GF-D8 (cell line): Measurements from ENCODE around the gene ATP9B.
A peak's percentile ranks its signal among the peaks of the same experiment; 100 is the strongest.
"Not testable (repeated sequence)": the region's sequence is repeated elsewhere in the genome, so short reads cannot be mapped to it uniquely, and the experiment has no call there.

ENCODE experiments used
- DNase-seq: peaks from one replicate; lab custom pipeline; 2025; lab: John Stamatoyannopoulos, UW

The ATP9B gene

DNA sequence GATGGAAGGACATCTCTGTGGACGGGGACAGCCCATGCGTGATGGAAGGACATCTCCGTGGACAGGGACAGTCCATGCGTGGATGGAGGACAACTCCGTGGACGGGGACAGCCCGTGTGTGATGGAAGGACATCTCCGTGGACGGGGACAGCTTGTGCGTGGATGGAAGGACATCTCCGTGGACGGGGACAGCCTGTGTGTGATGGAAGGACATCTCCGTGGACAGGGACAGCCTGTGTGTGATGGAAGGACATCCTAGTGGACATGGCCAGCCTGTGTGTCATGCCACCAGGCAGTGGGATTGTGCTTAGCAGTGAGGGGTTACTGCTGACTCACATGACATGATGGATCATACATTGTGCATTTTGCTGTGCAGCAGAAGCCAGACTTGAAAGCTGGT, 296.5 kb downstream of the ATP9B start:
- DNase-seq, result no peak

DNA sequence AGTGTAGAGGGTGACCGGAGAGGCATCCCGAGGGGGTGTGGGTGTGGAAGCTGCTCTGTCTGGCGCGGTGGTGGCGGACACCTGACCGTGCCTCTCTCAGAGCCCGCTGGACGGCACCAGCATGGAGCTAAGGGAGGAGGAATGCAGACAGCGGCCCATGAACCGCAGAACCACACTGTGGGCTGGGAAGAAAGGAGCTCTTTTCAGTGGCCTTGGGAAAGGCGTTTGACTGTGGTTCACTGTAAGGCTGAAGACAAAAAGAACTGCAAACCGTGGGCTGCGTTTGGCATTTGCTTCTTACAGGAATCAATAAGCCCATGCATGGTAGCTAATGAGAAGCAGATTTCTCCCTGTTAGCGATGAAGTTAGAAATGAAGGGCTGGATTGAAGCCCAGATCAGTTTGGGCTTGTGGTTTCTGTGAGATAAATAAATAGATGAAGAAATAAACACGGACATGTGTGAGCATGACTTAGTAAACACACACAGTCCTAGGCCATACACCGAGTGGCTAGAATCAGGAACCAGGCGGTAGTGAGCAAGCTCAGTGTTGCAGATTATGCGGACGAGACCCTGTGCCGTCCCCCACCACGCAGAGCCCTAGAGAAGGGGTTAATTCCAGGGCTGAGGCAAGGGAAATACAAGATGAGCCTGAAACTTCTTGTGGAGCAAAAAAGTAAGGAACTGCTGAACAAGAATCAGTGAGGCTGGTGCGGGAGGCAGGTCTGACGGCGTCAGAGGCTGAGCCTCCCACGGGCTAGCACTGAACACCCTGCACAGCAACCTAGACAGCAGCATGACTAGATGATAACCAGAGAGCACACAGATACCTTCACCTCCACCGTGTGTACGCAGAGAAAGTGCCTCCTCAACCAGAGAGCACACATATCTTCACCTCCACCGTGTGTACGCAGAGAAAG, 297.2 kb downstream of the ATP9B start:
- DNase-seq, result no peak

DNA sequence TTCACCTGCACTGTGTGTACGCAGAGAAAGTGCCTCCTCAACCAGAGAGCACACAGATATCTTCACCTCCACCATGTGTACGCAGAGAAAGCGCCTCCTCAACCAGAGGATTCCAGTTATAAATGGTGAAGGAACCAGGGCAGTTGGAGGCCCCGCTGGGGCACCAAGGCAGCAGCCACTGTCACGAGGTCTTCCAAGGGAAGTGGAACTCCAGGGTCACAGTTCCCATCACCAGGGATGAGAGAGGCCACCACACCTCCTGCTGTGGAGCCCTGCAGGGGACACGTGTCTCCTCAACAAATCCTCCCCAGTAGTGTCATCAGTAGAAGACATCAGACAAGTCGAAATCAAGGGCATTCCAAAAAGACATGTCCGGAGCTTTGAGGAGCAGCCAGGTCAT, 298.3 kb downstream of the ATP9B start:
- DNase-seq, result no peak

DNA sequence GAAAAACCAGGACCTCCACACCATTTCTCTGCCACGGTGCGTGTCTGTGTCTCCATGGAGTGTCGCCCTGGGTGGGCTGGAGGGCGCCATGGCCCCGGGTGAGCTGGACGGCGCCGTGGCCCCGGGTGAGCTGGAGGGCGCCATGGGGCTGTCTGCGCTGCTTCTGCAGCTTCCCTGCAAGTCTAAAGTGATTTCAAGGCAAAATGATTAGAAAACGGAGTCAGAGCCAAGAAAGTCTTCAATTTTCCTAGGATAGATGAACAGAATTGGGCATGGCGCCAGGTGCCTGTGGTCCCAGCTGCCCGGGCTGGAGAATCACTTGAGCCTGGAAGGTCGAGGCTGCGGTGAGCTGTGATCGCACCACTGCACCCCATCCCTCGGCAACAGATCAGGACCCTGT, 298.8 kb downstream of the ATP9B start:
- no peak for DNase-seq

DNA sequence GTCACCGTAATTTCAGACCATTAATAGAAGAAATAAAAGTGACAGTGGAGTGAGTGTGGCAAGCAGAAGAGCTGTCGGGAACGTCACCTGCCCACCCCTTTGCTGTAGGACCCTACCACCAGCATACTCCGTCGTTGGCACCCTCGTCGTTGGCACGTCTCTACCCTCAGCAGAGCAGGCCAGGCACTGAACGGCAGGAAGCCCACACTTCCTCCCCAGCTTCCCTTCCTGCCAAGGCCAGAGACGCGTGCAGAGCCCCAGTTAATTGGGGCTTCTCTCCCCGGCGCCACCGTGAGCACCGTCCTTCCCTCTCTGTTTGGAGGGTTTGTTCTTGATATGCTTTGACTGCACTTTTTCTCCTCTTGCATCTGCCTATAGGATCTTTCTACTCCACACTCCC, 299.5 kb downstream of the ATP9B start:
- DNase-seq, result peak; percentile 32

DNA sequence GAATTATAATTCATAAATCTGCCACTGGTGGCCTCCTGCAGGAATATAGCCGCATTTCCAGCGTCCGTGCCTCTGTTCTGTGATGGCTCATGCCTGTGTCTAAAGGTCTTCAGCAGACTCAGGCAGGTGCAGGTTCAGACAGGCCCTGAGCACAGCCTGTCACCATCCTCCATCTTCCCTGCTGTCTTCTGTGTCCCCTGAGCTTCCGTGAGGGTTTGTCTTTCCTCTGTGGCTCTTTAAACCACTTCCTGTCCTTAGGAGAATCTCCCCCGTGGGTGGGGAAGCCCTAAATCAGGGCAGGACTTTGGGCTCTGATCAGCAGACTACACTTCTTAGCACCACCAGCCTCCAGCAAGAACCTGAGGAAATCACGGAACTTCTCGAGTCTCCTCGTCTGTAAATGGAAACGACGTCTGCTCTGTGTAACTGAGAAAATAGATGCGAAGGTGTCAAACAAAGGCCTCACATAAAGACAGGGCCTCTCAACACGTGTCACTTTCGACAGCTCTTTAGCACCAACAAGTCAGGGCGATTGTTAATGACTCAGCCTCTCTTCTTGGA, 302.4 kb downstream of the ATP9B start:
- DNase-seq, result no peak

DNA sequence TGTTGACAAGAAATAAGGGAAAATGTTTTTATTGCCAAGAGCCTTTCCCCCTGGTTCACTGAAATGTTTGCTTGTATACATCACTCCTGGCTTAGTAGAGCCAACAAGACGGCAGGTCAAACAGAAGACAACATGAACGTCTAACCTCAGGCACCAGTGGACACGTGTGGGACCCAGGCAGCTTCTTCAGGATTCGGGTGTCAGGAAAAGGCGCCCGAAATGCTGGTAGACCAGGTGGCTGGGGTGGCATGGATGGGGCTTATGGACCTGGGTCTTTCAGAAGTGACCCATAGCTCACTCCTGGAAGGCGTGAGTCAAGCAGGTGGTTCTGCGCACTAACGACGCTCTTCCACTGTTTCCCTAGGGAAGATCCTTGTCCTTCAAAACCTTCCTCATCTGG, 303.3 kb downstream of the ATP9B start:
- DNase-seq, result no peak

DNA sequence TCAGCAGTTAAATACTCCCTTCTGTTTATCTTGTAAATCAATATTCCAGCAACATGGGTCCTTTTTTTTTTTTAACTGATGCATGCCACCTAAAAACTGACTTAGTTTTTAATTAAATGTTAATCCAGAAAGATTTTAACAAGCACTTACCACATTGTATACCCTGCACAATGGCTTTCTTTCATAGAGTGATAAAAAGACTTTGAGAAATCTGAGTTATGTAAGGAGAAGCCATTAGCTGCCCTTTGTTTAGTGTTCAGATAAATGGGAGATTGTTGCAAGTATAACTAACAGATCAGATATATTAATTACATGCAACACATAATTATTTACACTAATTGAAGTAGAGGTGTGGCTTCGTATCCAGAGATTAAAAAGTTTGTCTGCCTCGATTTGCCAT, 303.8 kb downstream of the ATP9B start:
- DNase-seq, result no peak

DNA sequence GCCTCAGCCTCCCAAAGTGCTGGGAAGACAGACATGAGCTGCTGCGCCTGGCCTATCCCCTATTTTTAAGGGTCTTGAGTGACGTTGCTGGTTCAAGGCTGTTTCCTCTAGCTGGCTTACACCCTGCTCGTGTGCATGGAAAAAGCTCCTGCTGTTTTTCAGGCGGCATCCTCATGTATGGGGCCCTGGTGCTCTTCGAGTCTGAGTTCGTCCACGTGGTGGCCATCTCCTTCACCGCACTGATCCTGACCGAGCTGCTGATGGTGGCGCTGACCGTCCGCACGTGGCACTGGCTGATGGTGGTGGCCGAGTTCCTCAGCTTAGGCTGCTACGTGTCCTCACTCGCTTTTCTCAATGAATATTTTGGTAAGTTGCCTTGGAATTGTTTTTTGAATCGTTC, 304.5 kb downstream of the ATP9B start:
- no peak for DNase-seq

DNA sequence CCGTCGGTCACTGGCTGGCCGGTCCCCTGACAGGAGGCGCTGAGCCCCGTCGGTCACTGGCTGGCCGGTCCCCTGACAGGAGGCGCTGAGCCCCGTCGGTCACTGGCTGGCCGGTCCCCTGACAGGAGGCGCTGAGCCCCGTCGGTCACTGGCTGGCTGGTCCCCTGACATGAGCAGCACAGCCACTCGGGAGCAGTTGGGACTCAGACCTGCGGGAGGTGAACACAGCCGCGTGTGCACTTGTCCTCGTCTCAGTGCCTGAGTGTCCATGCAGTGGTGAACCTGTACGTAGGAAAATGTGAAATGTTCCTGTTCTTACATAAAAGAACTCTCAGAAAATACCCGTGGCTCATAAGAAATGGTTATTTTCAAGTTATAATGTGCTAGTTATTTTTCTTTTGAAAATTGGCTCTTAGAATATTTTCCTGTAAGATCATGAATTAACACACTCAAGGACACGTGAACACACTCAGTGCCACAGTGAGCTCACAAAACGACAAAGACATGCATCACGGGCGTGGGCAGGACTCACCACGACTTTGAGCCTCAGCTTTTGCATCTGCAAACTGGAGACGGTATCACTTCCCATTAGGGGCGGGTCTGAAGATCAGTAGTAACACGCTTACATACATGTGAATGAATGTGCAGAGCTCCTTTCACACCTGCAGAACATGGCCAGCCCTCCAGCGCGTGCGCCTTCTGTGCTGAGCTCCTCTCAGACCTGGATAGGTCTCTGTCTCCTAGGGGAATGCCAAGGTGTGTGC, 305.4 kb downstream of the ATP9B start:
- DNase-seq, result no peak

DNA sequence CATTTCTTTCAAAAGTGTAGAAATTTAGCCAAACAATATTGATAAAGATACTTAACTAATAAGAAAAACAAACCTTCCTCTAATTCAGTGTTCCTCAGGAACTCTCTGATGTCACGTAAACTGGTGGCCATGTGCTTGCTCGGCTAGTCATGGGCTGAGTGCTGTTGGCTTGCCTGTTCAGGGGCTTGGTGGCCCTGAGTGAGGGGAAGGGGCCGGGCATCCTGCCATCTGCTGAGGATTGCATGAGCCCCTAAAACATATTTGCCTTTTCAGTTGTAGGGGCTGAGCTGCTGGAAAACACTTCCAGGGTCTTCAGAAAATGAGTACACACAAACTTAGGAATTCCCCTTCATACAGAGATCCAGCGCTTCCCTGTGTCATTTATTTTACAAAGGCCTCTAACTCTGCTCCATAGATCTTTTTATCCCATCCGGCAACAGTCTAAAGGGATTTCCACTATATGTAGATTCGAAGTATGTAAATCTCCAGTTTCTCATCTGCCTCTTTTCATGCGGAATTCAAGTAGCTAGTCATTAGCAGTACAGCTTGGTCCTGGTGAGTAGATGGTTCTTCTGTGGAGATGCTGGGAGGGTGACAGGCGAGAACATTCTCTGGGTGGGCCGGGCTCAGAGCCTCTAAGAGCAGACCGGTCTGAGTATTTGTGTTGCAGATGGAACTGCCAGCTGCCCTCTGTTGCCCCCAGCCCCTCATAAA, 306.4 kb downstream of the ATP9B start:
- no peak for DNase-seq

DNA sequence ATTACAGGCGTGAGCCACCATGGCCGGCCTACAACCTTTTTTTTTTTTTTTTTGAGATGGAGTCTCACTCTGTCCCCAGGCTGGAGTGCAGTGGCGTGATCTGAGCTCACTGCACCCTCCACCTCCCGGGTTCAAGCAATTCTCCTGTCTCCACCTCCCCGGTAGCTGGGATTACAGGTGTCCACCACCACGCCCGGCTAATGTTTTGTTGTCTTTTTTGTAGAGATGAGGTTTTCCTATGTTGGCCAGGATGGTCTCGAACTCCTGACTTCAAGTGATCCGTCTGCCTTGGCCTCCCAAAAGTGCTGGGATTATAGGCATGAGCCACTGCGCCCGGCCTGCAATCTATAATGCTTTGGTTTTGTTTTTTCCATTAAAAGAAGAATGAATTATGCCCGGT, 307.5 kb downstream of the ATP9B start:
- not testable (repeated sequence) for DNase-seq

DNA sequence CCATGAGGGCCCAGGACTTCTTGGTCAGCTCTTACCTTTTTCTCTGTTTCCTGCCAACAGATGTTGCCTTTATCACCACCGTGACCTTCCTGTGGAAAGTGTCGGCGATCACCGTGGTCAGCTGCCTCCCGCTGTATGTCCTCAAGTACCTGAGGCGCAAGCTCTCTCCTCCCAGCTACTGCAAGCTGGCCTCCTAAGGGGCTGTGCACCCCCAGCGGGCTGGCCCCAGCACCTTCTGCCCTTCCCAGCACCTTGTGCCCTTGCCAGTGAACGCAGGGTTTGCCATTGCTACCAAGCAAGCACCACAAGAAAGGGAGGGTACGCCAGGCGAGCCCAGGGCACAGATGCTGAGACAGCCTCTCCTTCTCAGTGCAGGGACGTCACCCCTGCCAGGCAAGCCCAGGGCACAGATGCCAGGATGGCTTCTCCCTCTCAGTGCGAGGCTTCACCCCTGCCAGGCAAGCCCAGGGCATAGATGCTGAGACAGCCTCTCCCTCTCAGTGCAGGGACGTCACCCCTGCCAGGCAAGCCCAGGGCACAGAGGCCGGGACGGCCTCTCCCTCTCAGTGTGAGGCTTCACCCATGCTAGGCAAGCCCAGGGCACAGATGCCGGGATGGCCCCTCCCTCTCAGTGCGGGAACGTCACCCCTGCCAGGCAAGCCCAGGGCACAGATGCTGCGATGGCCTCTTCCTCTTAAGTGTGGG, 308.1 kb downstream of the ATP9B start:
- no peak for DNase-seq

DNA sequence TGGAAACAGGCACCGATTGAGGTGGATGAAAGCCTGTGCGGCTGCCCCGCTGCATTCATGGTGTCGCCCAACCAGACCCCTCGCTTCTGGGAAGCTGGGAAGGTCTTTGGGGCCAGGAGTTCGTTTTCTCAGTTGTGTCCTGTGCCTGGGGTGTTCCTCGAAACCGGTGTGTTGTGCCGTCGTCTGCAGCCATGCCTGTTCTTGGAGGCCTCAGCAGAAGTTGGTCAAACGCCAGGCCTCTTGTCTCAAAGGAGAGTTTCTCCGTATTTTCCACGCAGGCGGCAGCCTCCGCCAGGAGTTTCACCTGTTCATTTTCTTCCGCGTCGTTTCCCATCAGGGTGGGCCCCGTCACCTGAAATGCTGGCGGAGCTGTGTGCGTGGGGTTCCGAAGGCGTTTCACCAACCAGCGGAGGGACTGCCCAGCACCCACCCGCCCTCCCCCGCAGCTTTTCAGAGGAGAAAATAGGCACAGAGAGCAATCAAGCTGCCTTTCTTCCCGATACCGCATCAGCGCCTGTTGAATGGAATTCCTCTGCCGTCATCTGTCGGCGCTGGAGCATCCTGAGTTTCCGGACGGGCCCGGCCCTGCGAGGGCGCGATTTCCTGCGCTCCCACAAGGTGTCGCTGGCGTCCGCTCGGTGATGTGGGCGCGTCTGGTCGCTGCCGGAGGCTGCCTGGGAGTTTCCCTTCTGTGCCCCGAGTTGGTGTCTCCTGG, 309.5 kb downstream of the ATP9B start:
- DNase-seq, result no peak

DNA sequence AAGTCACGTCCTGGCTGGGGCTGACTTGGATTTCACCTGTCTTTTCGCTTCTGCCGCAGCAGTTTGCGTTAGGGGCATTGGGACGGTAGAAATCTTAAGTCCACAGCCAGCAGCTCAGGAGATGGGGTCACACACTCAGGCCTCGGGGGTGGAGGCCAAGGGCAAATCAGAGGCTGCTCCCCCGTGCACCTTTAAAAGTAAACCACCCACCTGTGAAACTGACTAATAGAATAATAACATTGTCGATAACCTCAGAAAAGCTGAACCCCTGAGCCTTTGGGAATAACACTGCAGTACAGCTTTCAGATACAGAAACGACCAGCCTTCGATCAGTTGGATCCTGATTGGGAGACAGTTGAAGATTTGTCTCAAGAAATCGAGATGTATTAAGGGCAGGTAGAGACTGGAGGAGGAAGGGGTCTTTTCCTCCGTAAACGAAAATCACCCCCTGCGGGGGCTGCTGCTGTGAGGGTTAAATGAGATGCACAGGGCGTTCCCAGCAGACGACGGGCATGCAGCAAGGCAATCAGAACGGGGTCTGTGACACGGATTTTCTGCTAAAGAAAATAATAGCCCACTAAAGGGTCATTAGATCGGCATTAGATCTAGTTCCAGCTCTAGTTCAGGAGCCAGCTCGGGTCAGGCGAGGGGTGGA, 310.2 kb downstream of the ATP9B start:
- DNase-seq, result no peak

DNA sequence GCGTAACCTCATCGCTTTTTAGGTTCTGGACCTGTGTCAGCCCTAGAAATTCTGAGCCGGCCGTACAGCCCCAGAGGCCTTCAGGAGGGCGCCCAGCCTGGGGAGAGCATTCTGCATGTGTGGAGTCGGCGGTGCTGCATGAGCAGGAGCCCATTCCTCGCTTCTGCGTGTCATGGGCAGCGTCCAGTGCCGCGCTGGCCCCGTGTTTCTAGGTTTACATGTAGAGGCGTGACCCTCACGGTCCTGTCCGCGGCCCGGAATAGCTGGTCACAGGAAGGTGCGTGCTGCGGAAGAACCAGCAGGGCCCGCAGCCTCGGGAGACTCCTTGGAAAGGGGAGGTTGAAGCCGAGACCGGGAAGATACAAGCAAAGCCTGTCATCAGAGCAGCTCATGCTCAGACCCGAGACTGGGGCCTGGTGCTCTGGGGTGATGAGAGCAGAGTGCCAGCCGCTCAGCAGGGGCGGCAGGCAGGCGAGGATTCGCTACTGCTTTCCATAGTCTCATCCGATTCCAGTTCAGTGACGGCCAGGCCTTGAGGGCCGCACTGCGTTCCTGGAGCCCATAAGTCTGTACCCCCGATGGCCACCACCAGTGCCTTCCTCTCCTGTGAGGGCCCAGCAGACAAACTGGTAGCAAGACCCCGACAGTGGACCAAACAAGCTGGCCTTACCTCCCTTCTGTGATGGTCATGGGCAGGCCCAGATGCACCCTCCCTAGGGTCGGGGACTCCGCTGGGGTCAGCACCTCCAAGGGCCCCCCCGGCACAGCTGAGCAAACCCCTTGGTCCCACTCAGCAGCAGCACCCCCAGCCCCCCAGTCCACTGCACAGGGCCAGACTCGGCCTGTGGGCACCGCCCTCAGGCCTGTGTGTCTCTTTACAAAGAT, 311.0 kb downstream of the ATP9B start:
- DNase-seq, result no peak

DNA sequence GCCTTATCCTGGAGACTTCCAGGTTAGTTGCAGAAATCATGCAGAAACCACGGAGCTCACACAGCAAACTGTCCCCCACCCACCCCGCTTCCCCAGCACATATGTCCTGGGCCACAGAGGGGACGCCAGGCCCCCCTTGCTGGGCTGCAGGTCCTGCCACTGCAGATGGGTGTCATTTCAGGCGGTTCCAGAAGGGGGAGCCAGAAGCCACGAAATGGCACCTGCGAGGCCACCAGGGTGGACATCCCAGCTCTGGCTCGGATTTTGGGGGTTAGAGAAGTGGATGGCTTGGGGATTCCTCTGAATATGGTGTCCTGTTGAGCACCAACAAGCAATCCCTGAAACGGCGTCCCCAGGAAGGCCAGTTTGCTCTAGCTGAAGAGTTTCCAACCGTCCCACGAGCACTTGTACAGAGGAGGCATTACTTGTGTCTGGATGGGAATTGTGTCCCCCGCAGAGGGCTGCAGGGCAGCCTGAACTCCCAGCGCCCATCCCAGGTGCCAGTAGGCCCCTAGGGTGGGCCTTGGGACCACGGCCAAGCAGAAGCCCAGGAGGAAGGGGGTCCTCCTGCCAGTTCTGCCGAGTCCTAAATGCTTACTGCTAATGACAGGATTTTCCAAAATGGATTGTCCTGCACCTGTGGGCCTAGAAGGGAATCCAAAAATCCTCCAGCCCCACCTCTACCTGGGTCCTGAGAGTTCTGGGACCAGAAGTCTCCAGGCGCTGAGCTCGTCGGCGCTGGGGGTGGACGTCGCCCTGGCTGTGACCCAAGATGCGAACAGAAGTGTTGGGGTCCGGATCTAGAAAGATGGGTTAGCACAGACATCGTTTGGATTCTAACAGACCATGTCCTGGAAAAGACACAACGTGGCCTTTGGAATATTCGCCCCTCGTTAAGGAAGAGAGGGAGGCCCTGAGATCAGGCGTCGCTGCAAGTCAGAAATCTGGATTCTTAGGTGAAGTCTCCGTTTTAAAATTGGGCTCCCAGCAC, 311.9 kb downstream of the ATP9B start:
- DNase-seq, result no peak

DNA sequence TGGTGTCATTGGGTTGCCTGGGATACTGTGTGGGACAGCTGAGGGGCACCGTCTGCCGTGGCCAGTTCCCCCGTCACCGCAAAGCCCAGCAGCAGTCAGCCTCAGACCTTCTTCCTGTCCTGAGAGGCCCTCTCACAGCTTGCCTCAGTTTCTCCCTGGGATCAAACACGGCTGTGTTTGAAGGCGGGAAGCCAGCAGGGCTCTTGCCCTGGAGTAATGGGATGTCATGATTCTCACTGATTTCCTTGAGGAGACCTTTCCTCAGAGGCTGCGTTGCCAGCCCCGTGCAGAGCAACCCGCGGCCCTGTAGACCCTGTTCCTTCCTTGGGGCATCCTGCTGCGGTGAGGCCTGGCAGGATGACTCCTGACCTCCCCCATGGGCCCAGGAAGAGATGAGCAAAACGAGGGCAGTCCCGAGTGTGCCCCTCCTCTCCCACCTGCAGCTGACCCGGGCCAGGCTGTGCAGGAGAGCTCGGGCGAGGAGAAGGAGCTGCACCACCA, 312.7 kb downstream of the ATP9B start:
- DNase-seq, result no peak
